ENCODE measurements around the gene RGS19. TPM values are rescaled to one million over a fixed set of nuclear protein-coding genes. Genes with fewer than 3 reads are reported as not detected.

Gene RGS19
- total RNA-seq, 1 donor from 2014 or later, result 21.8 TPM

DNA sequence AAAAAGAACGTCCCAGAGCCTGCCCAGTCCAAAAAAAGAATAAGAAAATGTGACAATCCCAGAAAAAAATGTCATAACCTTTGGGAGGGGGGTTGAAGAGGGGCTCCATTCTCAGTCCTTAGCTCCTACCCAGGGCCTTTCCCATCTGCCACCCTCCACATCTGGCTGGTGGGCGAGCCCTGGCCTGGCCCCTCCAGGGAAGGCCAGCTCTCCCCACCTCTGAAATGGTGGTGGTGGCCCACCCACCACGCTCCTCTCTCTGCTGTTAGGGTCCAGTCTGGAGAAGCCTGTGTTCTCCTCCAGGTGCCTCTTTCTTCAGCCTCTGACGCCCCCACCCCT lies 415 bp downstream of the RGS19 start:
- DNase-seq (ENCODE audit: low read depth), result no peak
- H3K4me3 ChIP-seq (ENCODE audit: low read depth, low read length), result peak overlapping the region; percentile 67
- TF ChIP-seq, protein P1, sequence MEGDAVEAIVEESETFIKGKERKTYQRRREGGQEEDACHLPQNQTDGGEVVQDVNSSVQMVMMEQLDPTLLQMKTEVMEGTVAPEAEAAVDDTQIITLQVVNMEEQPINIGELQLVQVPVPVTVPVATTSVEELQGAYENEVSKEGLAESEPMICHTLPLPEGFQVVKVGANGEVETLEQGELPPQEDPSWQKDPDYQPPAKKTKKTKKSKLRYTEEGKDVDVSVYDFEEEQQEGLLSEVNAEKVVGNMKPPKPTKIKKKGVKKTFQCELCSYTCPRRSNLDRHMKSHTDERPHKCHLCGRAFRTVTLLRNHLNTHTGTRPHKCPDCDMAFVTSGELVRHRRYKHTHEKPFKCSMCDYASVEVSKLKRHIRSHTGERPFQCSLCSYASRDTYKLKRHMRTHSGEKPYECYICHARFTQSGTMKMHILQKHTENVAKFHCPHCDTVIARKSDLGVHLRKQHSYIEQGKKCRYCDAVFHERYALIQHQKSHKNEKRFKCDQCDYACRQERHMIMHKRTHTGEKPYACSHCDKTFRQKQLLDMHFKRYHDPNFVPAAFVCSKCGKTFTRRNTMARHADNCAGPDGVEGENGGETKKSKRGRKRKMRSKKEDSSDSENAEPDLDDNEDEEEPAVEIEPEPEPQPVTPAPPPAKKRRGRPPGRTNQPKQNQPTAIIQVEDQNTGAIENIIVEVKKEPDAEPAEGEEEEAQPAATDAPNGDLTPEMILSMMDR (conservative IDR thresholded peaks at IDR 0.05; ENCODE audit: low read depth, low read length), result no peak

DNA sequence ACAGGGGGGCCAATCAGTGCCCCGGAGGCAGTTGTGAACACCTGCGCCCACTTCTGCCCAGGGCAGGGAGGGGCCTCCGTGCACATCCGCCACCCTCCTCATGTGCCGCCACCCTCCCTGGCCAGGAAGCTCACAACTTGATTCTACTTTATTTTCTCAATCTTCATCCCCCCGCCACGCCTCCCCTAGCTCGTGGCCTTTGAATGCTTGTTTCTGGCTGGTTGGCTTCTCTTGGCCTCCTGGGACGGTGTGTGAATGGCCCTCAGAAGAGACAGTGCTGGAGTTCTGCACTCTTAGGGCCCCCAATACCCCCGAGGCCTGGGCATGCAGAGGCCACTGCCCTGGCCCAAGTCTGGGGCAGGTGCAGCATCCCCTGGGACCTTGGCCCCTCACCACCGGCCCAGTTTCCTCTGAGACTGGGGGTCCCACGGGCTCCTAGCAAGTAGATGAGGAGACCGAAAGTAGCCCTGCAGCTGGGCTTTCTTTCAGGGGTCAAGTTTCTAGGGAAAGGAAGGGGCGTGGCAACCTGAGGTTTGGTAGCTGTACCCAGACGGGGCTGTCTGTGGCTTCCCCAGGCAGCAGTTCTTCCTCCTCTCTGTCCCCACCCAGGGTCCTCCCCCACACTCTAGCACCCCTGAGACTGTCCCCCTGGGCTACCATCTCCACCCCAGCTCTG lies 1.3 kb downstream of the RGS19 start:
- H3K4me3 ChIP-seq (ENCODE audit: low read depth, low read length), result no peak overlapping the region
- TF ChIP-seq, protein P1 (conservative IDR thresholded peaks at IDR 0.05; ENCODE audit: low read depth, low read length), result no peak
- DNase-seq (ENCODE audit: low read depth), result no peak

DNA sequence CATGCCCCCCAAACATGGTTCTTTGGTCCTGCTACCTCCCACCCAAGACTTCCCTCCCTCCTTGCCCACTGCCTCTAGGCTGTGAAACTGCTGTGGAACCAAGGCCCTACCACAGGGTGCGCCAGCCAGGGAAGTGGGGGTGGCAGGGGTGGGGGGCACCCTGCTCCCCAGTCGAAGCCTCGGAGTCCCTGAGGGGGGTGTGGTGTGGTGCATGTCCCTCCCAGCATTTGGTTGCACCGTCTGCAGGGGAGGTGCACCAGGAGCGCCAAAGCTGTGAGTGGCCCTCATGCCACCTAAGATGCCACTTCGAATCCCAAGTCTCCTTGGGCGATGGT lies 1.8 kb downstream of the RGS19 start:
- no peak for DNase-seq (ENCODE audit: low read depth)
- TF ChIP-seq, protein P1 (conservative IDR thresholded peaks at IDR 0.05; ENCODE audit: low read depth, low read length), result no peak
- H3K4me3 ChIP-seq (ENCODE audit: low read depth, low read length), result no peak overlapping the region

DNA sequence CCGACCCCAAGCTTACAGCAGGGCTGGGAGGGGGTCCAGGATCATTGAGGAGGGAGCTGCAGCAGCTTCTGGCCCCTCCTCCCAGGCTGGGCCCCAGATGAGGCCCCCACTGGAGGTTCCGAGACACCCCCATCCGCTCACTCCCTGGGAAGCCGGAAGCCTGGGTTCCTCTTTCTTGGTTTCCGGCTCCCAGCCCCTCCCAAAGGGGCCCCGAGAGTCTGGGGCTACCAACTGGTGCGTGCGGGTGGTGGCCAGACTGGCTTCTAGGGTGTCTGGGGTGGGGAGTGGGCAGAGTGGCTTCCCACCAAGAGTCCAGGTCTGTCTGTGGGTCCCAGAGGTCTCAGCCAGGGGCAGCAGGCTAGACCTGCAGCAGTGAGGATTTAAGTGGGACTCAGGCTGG lies 2.2 kb downstream of the RGS19 start:
- TF ChIP-seq, protein P1 (conservative IDR thresholded peaks at IDR 0.05; ENCODE audit: low read depth, low read length), result no peak
- DNase-seq (ENCODE audit: low read depth), result no peak
- H3K4me3 ChIP-seq (ENCODE audit: low read depth, low read length), result no peak overlapping the region

DNA sequence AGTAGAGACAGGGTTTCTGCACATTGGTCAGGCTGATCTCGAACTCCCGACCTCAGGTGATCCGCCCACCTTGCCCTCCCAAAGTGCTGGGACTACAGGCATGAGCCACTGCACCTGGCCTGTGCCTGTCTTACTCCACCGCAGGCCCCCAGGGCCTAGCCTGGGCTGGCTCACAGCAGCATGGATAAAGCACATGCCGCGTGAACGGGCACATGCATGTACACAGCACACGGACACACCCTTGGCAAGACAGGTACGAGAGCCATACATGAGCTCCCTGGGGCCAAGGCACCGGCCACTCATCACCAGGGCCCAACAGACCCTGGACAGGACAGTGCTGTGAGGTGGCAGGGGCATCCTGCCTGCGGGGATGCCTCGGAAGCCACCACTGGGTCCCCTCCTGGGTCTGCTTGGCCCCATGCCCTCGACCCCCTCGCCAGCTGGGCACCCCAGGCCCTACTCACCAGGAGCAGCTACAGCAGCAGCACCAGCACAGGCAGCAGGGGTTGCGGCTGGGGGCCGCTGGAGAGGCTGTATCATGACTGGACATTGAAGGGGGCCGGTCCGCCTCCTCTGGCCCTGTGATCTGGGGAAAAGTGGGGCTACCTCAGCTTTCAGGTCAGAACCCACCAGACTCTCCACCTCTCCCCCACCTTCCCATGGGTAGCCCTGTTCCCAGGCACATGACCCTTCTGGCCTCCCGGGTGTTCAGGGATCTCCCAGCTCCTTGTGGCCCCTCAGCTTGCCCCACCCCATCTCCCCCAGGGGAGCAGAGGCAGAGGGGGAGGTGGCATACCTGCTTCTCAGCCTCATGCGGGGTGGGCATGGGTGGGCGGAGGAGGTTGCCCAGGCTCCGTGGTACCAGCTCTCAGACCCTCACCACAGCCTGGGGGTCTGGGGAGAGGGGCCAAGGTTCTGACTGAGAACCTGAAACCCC lies 3.0 kb downstream of the RGS19 start:
- H3K4me3 ChIP-seq (ENCODE audit: low read depth, low read length), result no peak overlapping the region
- TF ChIP-seq, protein P1 (conservative IDR thresholded peaks at IDR 0.05; ENCODE audit: low read depth, low read length), result no peak
- no peak for DNase-seq (ENCODE audit: low read depth)

DNA sequence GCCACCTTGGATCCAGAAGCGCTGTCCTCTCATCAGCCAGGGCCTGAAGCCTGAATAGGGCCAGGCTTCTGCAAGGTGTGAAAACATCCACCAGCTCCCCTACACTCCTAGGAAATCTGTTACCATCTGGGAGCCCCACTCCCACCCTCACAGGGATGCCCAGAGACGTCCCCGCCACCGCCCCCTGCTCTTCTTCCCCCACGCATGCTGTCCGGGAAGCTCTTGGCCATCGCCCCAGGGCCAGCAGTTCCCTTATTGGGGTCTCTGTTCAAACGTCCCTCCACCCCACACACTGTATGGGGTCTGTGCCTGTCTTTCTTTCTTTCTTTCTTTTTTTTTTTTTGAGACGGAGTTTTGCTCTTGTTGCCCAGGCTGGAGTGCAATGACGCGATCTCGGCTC lies 3.8 kb downstream of the RGS19 start:
- TF ChIP-seq, protein P1 (conservative IDR thresholded peaks at IDR 0.05; ENCODE audit: low read depth, low read length), result no peak
- no peak overlapping the region for H3K4me3 ChIP-seq (ENCODE audit: low read depth, low read length)
- no peak for DNase-seq (ENCODE audit: low read depth)
